ENCODE data around the gene KAZN. TPM values are rescaled to one million over a fixed set of nuclear protein-coding genes. Genes with fewer than 3 reads are reported as not detected.

The KAZN gene
- total and polyA plus RNA-seq, 2 donors from 2014 or later, result 17.4 to 60.8 TPM

GRCh38 chr1:14855268-14855667, 256.8 kb downstream of the KAZN start:
- Histone ChIP-seq H3K9ac (ENCODE audit: low read length in 3 of 3) (no peak overlapping the region), H3K36me3 (ENCODE audit: control insufficient read depth in 2 of 3, insufficient read depth in 3 of 3, low read length in 3 of 3) (no peaks in the 10 kb centered on the region), H3K9me3 (ENCODE audit: control insufficient read depth in 2 of 3, insufficient read depth in 1 of 3, low read length in 3 of 3) (no peaks in the 10 kb centered on the region), H3K4me3 (ENCODE audit: low read length in 3 of 3) (no peak overlapping the region), H3K4me1 (ENCODE audit: control insufficient read depth in 2 of 3, insufficient read depth in 2 of 3, low read depth in 1 of 3, low read length in 3 of 3) (peaks cover 0 to 2% (median 0%) of the 10 kb centered on the region in 3 donors), H3K27me3 (ENCODE audit: control insufficient read depth, insufficient read depth, low read length) (no peaks in the 10 kb centered on the region), H3K27ac (ENCODE audit: low read depth in 2 of 2, low read length in 2 of 2) (no peak overlapping the region)
- FAIRE-seq (no peak), DNase-seq (no peak)
- intact Hi-C loops (cut with DNase I), result no loop called here
- no peak for TF ChIP-seq CTCF (IDR thresholded peaks at IDR 0.05; ENCODE audit: borderline replicate concordance, extremely low read depth, insufficient read depth)

GRCh38 chr1:14855801-14856200, 257.3 kb downstream of the KAZN start:
- intact Hi-C loops (cut with DNase I), result no loop called here
- H3K9ac ChIP-seq (ENCODE audit: low read length in 3 of 3), result no peak overlapping the region
- FAIRE-seq (no peak), DNase-seq (no peak)
- no peaks in the 10 kb centered on the region for H3K9me3 ChIP-seq (ENCODE audit: control insufficient read depth in 2 of 3, insufficient read depth in 1 of 3, low read length in 3 of 3)
- no peak overlapping the region for H3K4me3 ChIP-seq (ENCODE audit: low read length in 3 of 3)
- no peaks in the 10 kb centered on the region for H3K27me3 ChIP-seq (ENCODE audit: control insufficient read depth, insufficient read depth, low read length)
- H3K27ac ChIP-seq (ENCODE audit: low read depth in 2 of 2, low read length in 2 of 2), result no peak overlapping the region
- TF ChIP-seq CTCF (IDR thresholded peaks at IDR 0.05; ENCODE audit: borderline replicate concordance, extremely low read depth, insufficient read depth), result no peak
- H3K4me1 ChIP-seq (ENCODE audit: control insufficient read depth in 2 of 3, insufficient read depth in 2 of 3, low read depth in 1 of 3, low read length in 3 of 3), result peaks cover 0 to 2% (median 0%) of the 10 kb centered on the region in 3 donors
- no peaks in the 10 kb centered on the region for H3K36me3 ChIP-seq (ENCODE audit: control insufficient read depth in 2 of 3, insufficient read depth in 3 of 3, low read length in 3 of 3)

- FAIRE-seq, result no peak
- no peaks in the 10 kb centered on the region for H3K36me3 ChIP-seq (ENCODE audit: control insufficient read depth in 2 of 3, insufficient read depth in 3 of 3, low read length in 3 of 3)
- no peak overlapping the region for H3K27ac ChIP-seq (ENCODE audit: low read depth in 2 of 2, low read length in 2 of 2)
- intact Hi-C loops (cut with DNase I), result no loop called here
- no peaks in the 10 kb centered on the region for H3K27me3 ChIP-seq (ENCODE audit: control insufficient read depth, insufficient read depth, low read length)
- no peaks in the 10 kb centered on the region for H3K9me3 ChIP-seq (ENCODE audit: control insufficient read depth in 2 of 3, insufficient read depth in 1 of 3, low read length in 3 of 3)
- DNase-seq, result no peak
- TF ChIP-seq CTCF (IDR thresholded peaks at IDR 0.05; ENCODE audit: borderline replicate concordance, extremely low read depth, insufficient read depth), result no peak
- no peaks in the 10 kb centered on the region for H3K4me1 ChIP-seq (ENCODE audit: control insufficient read depth in 2 of 3, insufficient read depth in 2 of 3, low read depth in 1 of 3, low read length in 3 of 3)
- no peak overlapping the region for H3K4me3 ChIP-seq (ENCODE audit: low read length in 3 of 3)
- no peak overlapping the region for H3K9ac ChIP-seq (ENCODE audit: low read length in 3 of 3)
Observed at GRCh38 chr1:14857436-14858195, 259.1 kb downstream of the KAZN start.

Data from kidney (tissue), 14 donors.